Astrocyte (in vitro differentiated cells and primary cell): ENCODE results near the gene PINK1. TPM values are rescaled to one million over a fixed set of nuclear protein-coding genes. Genes with fewer than 3 reads are reported as not detected.

Experiments used
- DNase-seq: peaks from one replicate; pipeline ENCODE4 v3.0.0-alpha.2; 2010; ENCODE audit warnings: low read depth
- FAIRE-seq: peaks from 2 replicates; lab custom pipeline; 2011; peaks lifted over from hg19 to GRCh38; lab: Jason Lieb, UNC
- H2AFZ ChIP-seq: 2 replicates; pipeline ENCODE4 v1.6.0; 2012; ENCODE audit warnings: low read depth, low read length, inconsistent platforms
- H3K27ac ChIP-seq: 2 replicates; pipeline ENCODE4 v1.5.1; 2011; ENCODE audit warnings: low read depth, low read length, inconsistent platforms
- H3K27me3 ChIP-seq: 2 replicates; pipeline ENCODE4 v1.6.0; 2011; ENCODE audit warnings: low read length, inconsistent platforms; ENCODE audit not compliant: insufficient read depth
- H3K36me3 ChIP-seq: 2 replicates; pipeline ENCODE4 v1.5.1; 2011; ENCODE audit warnings: low read length, inconsistent platforms; ENCODE audit not compliant: insufficient read depth
- H3K4me1 ChIP-seq: 2 replicates; pipeline ENCODE4 v1.5.1; 2011; ENCODE audit warnings: low read length, inconsistent platforms; ENCODE audit not compliant: insufficient read depth
- H3K4me2 ChIP-seq: 2 replicates; pipeline ENCODE4 v1.6.0; 2012; ENCODE audit warnings: low read length, inconsistent platforms
- H3K4me3 ChIP-seq: 2 replicates; pipeline ENCODE4 v1.5.1; 2011; ENCODE audit warnings: low read depth, mild to moderate bottlenecking, low read length, inconsistent platforms; ENCODE audit not compliant: insufficient read depth
- H3K79me2 ChIP-seq: 2 replicates; pipeline ENCODE4 v1.6.0; 2012; ENCODE audit warnings: mild to moderate bottlenecking, low read length, inconsistent platforms; ENCODE audit not compliant: insufficient read depth
- H3K9ac ChIP-seq: 2 replicates; pipeline ENCODE4 v1.6.0; 2012; ENCODE audit warnings: mild to moderate bottlenecking, low read length, inconsistent platforms
- H3K9me3 ChIP-seq: 2 replicates; pipeline ENCODE4 v1.5.1; 2012; ENCODE audit warnings: low read depth, mild to moderate bottlenecking, low read length, inconsistent platforms; ENCODE audit not compliant: insufficient read depth
- H4K20me1 ChIP-seq: 2 replicates; pipeline ENCODE4 v1.6.0; 2012; ENCODE audit warnings: low read length, inconsistent platforms; ENCODE audit not compliant: insufficient read depth
- H3K27ac Mint-ChIP-seq: one replicate; pipeline ENCODE4 v1.8.0; 2021; ENCODE audit warnings: mild to moderate bottlenecking, mixed read lengths; ENCODE audit not compliant: unreplicated experiment
- H3K27me3 Mint-ChIP-seq: one replicate; pipeline ENCODE4 v1.8.0; 2021; ENCODE audit warnings: low read depth, mixed read lengths; ENCODE audit not compliant: unreplicated experiment
- H3K36me3 Mint-ChIP-seq: one replicate; pipeline ENCODE4 v1.8.0; 2021; ENCODE audit warnings: low read depth, mixed read lengths; ENCODE audit not compliant: unreplicated experiment
- H3K4me1 Mint-ChIP-seq: one replicate; pipeline ENCODE4 v1.8.0; 2021; ENCODE audit warnings: low read depth, mixed read lengths; ENCODE audit not compliant: unreplicated experiment
- H3K4me3 Mint-ChIP-seq: one replicate; pipeline ENCODE4 v1.8.0; 2021; ENCODE audit warnings: mild to moderate bottlenecking, moderate library complexity, mixed read lengths; ENCODE audit not compliant: unreplicated experiment
- H3K9me3 Mint-ChIP-seq: one replicate; pipeline ENCODE4 v1.8.0; 2021; ENCODE audit warnings: mild to moderate bottlenecking, mixed read lengths; ENCODE audit not compliant: unreplicated experiment
- EZH2 ChIP-seq: IDR thresholded peaks from 2 replicates; pipeline ENCODE4 v1.6.1; 2012; ENCODE audit warnings: mild to moderate bottlenecking, low read length, inconsistent platforms; ENCODE audit not compliant: insufficient read depth
- total RNA-seq: library from RNA; stranded (reverse); gene quantifications from 2 replicates; pipeline ENCODE4 v1.2.1, GENCODE V29; 2021
- TF ChIP-seq, protein P1 (sequence below): IDR thresholded peaks from 2 replicates; pipeline ENCODE4 v1.5.1; 2011; ENCODE audit warnings: low read depth, mild to moderate bottlenecking, inconsistent platforms, low read length, moderate library complexity; ENCODE audit not compliant: insufficient read depth

The PINK1 gene
- total RNA-seq, 1 donor from 2014 or later: 25.6 TPM

DNA sequence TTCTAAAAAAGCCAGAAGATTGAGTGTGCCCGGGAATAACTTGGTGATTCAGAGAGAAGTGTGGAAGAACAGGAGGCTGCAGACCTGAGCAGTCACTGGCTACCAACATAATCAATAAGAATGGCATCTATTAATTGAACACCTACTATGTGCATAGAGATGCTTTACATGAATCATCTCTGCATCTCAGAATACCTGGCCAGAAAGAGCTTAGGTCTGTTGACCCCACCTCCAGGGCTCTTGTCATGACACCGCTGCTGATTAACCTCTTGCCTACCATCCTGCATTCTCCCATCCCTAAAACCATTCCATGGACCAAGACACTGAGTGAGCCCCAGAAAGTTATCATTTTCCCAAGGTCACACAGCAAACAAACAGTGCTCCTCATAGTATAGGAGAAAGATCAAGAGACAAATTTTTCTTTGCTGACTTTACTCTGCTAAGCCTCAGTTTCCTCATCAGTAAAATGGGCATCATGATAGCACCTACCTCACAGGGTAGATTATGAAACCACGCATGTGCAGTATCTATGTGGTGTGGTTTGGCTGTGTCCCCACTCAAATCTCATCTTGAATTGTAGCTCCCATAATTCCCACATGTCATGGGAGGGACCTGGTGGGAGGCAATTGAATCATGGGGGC lies 16.3 kb upstream of the PINK1 start:
- no peaks in the 10 kb centered on the region for H3K79me2 ChIP-seq
- peaks cover 17% of the 10 kb centered on the region for H3K27me3 Mint-ChIP-seq
- no peak overlapping the region for H3K9ac ChIP-seq
- peaks cover 8% of the 10 kb centered on the region for H3K4me1 Mint-ChIP-seq
- H3K4me3 ChIP-seq: no peak overlapping the region
- H2AFZ ChIP-seq: no peak overlapping the region
- H3K36me3 ChIP-seq: no peaks in the 10 kb centered on the region
- no peaks in the 10 kb centered on the region for H3K9me3 ChIP-seq
- no peak overlapping the region for H3K27ac ChIP-seq
- H3K4me3 Mint-ChIP-seq: no peak overlapping the region
- H3K9me3 Mint-ChIP-seq: no peaks in the 10 kb centered on the region
- H3K27me3 ChIP-seq: no peaks in the 10 kb centered on the region
- no peaks in the 10 kb centered on the region for H3K36me3 Mint-ChIP-seq
- TF ChIP-seq EZH2: no peak
- TF ChIP-seq, protein P1, sequence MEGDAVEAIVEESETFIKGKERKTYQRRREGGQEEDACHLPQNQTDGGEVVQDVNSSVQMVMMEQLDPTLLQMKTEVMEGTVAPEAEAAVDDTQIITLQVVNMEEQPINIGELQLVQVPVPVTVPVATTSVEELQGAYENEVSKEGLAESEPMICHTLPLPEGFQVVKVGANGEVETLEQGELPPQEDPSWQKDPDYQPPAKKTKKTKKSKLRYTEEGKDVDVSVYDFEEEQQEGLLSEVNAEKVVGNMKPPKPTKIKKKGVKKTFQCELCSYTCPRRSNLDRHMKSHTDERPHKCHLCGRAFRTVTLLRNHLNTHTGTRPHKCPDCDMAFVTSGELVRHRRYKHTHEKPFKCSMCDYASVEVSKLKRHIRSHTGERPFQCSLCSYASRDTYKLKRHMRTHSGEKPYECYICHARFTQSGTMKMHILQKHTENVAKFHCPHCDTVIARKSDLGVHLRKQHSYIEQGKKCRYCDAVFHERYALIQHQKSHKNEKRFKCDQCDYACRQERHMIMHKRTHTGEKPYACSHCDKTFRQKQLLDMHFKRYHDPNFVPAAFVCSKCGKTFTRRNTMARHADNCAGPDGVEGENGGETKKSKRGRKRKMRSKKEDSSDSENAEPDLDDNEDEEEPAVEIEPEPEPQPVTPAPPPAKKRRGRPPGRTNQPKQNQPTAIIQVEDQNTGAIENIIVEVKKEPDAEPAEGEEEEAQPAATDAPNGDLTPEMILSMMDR: no peak
- H3K4me1 ChIP-seq: peaks cover 16% of the 10 kb centered on the region
- H3K27ac Mint-ChIP-seq: no peak overlapping the region
- H4K20me1 ChIP-seq: no peaks in the 10 kb centered on the region
- FAIRE-seq (no peak), DNase-seq (no peak)
- H3K4me2 ChIP-seq: peak overlapping the region; percentile 13

DNA sequence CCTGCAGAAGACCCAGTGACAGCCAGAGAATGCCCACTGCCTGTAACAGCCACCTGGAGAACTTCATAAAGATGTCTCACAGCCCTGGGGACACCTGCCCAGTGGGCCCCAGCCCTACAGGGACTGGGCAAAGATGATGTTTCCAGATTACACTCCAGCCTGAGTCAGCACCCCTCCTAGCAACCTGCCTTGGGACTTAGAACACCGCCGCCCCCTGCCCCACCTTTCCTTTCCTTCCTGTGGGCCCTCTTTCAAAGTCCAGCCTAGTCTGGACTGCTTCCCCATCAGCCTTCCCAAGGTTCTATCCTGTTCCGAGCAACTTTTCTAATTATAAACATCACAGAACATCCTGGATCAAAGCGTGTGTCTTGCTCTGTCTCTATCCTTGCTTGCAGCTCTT lies 14.7 kb upstream of the PINK1 start:
- no peak overlapping the region for H3K4me3 Mint-ChIP-seq
- no peak overlapping the region for H3K27ac Mint-ChIP-seq
- H3K9me3 ChIP-seq: no peaks in the 10 kb centered on the region
- H3K4me2 ChIP-seq: no peak overlapping the region
- H3K4me1 Mint-ChIP-seq: peaks cover 6% of the 10 kb centered on the region
- no peak overlapping the region for H3K9ac ChIP-seq
- DNase-seq: no peak
- H3K36me3 ChIP-seq: no peaks in the 10 kb centered on the region
- no peaks in the 10 kb centered on the region for H4K20me1 ChIP-seq
- no peaks in the 10 kb centered on the region for H3K36me3 Mint-ChIP-seq
- no peak overlapping the region for H2AFZ ChIP-seq
- no peaks in the 10 kb centered on the region for H3K27me3 ChIP-seq
- no peak for FAIRE-seq
- no peaks in the 10 kb centered on the region for H3K79me2 ChIP-seq
- TF ChIP-seq, protein P1: no peak
- no peak for TF ChIP-seq EZH2
- H3K9me3 Mint-ChIP-seq: no peaks in the 10 kb centered on the region
- no peak overlapping the region for H3K4me3 ChIP-seq
- H3K27ac ChIP-seq: no peak overlapping the region
- peaks cover 21% of the 10 kb centered on the region for H3K27me3 Mint-ChIP-seq
- H3K4me1 ChIP-seq: peaks cover 9% of the 10 kb centered on the region

DNA sequence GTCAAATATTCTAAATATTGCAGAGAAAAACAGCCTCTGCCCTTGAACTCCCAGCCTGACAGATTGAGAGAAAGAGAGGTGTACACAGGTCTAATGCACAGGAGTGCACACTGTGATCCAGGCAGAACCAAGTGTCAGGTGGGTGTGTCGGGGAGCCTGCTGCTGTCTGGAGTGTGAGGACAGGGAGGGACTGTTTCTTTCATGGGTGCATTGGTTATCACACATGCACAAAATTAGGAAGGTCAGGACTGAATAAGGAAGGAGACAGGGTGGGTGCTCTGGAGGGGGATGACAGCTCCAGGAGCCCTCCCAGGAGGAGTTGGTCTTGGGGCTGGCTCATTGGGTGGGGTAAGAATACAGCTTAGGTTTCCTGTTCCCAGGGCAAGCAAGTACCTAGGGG lies 13.3 kb upstream of the PINK1 start:
- peaks cover 21% of the 10 kb centered on the region for H3K27me3 Mint-ChIP-seq
- H3K36me3 ChIP-seq: no peaks in the 10 kb centered on the region
- no peaks in the 10 kb centered on the region for H3K4me1 Mint-ChIP-seq
- H3K27ac ChIP-seq: no peak overlapping the region
- H3K36me3 Mint-ChIP-seq: no peaks in the 10 kb centered on the region
- H3K79me2 ChIP-seq: no peaks in the 10 kb centered on the region
- H3K9me3 ChIP-seq: no peaks in the 10 kb centered on the region
- H3K27ac Mint-ChIP-seq: no peak overlapping the region
- DNase-seq: no peak
- H2AFZ ChIP-seq: no peak overlapping the region
- no peak overlapping the region for H3K4me2 ChIP-seq
- H3K4me1 ChIP-seq: no peaks in the 10 kb centered on the region
- H3K9ac ChIP-seq: no peak overlapping the region
- no peak overlapping the region for H3K4me3 ChIP-seq
- H3K9me3 Mint-ChIP-seq: peaks cover 1% of the 10 kb centered on the region
- H3K27me3 ChIP-seq: no peaks in the 10 kb centered on the region
- no peak overlapping the region for H3K4me3 Mint-ChIP-seq
- no peaks in the 10 kb centered on the region for H4K20me1 ChIP-seq
- no peak for FAIRE-seq
- TF ChIP-seq EZH2: no peak
- TF ChIP-seq, protein P1: no peak
